IMR-90 (cell line): ENCODE results near the gene CFD.

Source experiments
- CHD1 ChIP-seq: IDR thresholded peaks from 2 replicates; pipeline ENCODE4 v1.6.1; 2012; ENCODE audit warnings: low read depth, low read length, improper control_type of control experiment
- CTCF ChIP-seq: conservative IDR thresholded peaks from 2 replicates; pipeline ENCODE4 v1.5.1; 2012; ENCODE audit warnings: mild to moderate bottlenecking, low read depth, low read length, improper control_type of control experiment
- ELK1 ChIP-seq: fragments of 150-350 bp; IDR thresholded peaks from 2 replicates; pipeline ENCODE4 v1.6.1; 2016; ENCODE audit warnings: low read depth, mild to moderate bottlenecking, low read length, moderate library complexity, borderline replicate concordance
- FOS ChIP-seq: fragments of 150-350 bp; IDR thresholded peaks from 2 replicates; pipeline ENCODE4 v1.6.1; 2016; ENCODE audit warnings: low read depth, low read length
- MAFK ChIP-seq: IDR thresholded peaks from 2 replicates; pipeline ENCODE4 v1.6.1; 2012; ENCODE audit warnings: low read depth, low read length, improper control_type of control experiment
- MAZ ChIP-seq: IDR thresholded peaks from 2 replicates; pipeline ENCODE4 v1.6.1; 2012; ENCODE audit warnings: low read depth, mild to moderate bottlenecking, low read length, improper control_type of control experiment, moderate library complexity, borderline replicate concordance
- NFE2L2 ChIP-seq: fragments of 150-350 bp; IDR thresholded peaks from 2 replicates; pipeline ENCODE4 v1.6.1; 2016; ENCODE audit warnings: low read depth, mild to moderate bottlenecking, low read length
- POLR2A ChIP-seq: IDR thresholded peaks from 2 replicates; pipeline ENCODE4 v1.6.1; 2012; ENCODE audit warnings: mild to moderate bottlenecking, low read depth, low read length
- RAD21 ChIP-seq: IDR thresholded peaks from 2 replicates; pipeline ENCODE4 v1.6.1; 2012; ENCODE audit warnings: low read length, improper control_type of control experiment
- RCOR1 ChIP-seq: IDR thresholded peaks from 2 replicates; pipeline ENCODE4 v1.6.1; 2012; ENCODE audit warnings: mild to moderate bottlenecking, low read length, improper control_type of control experiment; ENCODE audit not compliant: insufficient replicate concordance
- RFX5 ChIP-seq: IDR thresholded peaks from 2 replicates; pipeline ENCODE4 v1.8.0; 2012; ENCODE audit warnings: low read depth, mild to moderate bottlenecking, low read length, moderate library complexity
- SMC3 ChIP-seq: fragments of 150-350 bp; IDR thresholded peaks from 2 replicates; pipeline ENCODE4 v1.6.1; 2016; ENCODE audit warnings: low read depth, mild to moderate bottlenecking, antibody characterized with exemption, low read length, moderate library complexity
- USF2 ChIP-seq: fragments of 150-350 bp; IDR thresholded peaks from 2 replicates; pipeline ENCODE4 v1.6.1; 2017; ENCODE audit warnings: mild to moderate bottlenecking, antibody characterized with exemption, low read length, low read depth

- TF ChIP-seq CTCF = no peak
- TF ChIP-seq RAD21 = no peak
- TF ChIP-seq RFX5 = no peak
- no peak for TF ChIP-seq NFE2L2
- TF ChIP-seq POLR2A = no peak
- no peak for TF ChIP-seq CHD1
- no peak for TF ChIP-seq MAFK
- no peak for TF ChIP-seq SMC3
- TF ChIP-seq MAZ = no peak
- no peak for TF ChIP-seq RCOR1
- TF ChIP-seq ELK1 = no peak
- TF ChIP-seq USF2 = no peak
- no peak for TF ChIP-seq FOS
Measured at GRCh38 chr19:861141-861755, 1.8 kb downstream of the CFD start.
